Measurements from ENCODE around the gene FNIP1. TPM values are rescaled to one million over a fixed set of nuclear protein-coding genes. Genes with fewer than 3 reads are reported as not detected.

The FNIP1 gene
- total and polyA plus RNA-seq, 2 experiments from 2014 or later = 10.3 to 25.8 TPM

- in situ Hi-C loops (cut with MboI) = no loop called here
- 0 out of 2 replicates have a peak overlapping the region, but pooled peaks have one; percentile 99 for H3K27ac ChIP-seq
- no peak for TF ChIP-seq EZH2 (IDR thresholded peaks at IDR 0.05; ENCODE audit: insufficient read depth, poor library complexity, severe bottlenecking)
- no peak for TF ChIP-seq EZH2phosphoT487 (IDR thresholded peaks at IDR 0.05; ENCODE audit: insufficient read depth, low read depth)
- H3K9ac ChIP-seq = peak overlapping the region; percentile 100
- H3F3A ChIP-seq (ENCODE audit: insufficient read depth) = no peaks in the 10 kb centered on the region
- peak; percentile 23 for DNase-seq
- H4K20me1 ChIP-seq (ENCODE audit: insufficient read depth) = peaks cover 9% of the 10 kb centered on the region
- 48 to 56% methylated on average over 6 of the region's 6 CpGs for WGBS, 2 experiments (ENCODE audit: low coverage in 1 of 2, low lambda C conversion rate in 2 of 2, missing lambda C conversion rate in 2 of 2)
- H3K9me3 ChIP-seq (ENCODE audit: low read depth) = no peaks in the 10 kb centered on the region
- H3K4me2 ChIP-seq (ENCODE audit: unreplicated experiment) = peak overlapping the region; percentile 90
- H2AFZ ChIP-seq = no peak overlapping the region
- no peaks in the 10 kb centered on the region for H3K36me3 ChIP-seq (ENCODE audit: low read depth)
- H3K4me1 ChIP-seq (ENCODE audit: insufficient read depth) = peaks cover 18% of the 10 kb centered on the region
- peak overlapping the region; percentile 85 for H3K4me3 ChIP-seq
- no peaks in the 10 kb centered on the region for H3K27me3 ChIP-seq (replicated peaks; ENCODE audit: insufficient read depth)
- no peaks in the 10 kb centered on the region for H3K9me2 ChIP-seq (ENCODE audit: insufficient read depth)
- peaks cover 66% of the 10 kb centered on the region for H3K79me2 ChIP-seq (ENCODE audit: insufficient read depth)
These were observed 1.6 kb downstream of the FNIP1 start for GRCh38 chr5:131795228-131795627.

DNA sequence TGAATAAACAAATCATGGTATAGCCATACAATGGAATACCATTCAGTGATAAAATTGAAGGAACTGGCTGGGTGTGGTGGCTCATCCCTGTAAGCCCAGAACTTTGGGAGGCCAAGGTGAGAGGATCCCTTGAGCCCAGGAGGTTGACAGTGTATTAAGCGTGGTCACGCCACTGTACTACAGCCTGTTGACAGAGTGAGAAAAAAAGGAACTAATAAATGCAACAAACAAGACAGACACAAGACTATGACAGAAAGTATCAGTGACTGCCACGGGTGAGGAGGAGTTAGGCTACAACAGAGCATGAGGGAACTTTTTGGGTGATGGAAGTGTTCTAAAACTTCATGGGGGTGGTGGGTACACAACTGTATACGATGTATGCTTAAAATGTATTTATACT is 2.2 kb downstream of the FNIP1 start:
- Histone ChIP-seq H2AFZ (no peak overlapping the region), H3K36me3 (ENCODE audit: low read depth) (no peaks in the 10 kb centered on the region), H3K27me3 (replicated peaks; ENCODE audit: insufficient read depth) (no peaks in the 10 kb centered on the region), H3K9ac (peak overlapping the region; percentile 100; the same call in 1 of the 2 replicates), H3K4me2 (ENCODE audit: unreplicated experiment) (peak overlapping the region; percentile 90), H3K9me2 (ENCODE audit: insufficient read depth) (no peaks in the 10 kb centered on the region), H4K20me1 (ENCODE audit: insufficient read depth) (peaks cover 12% of the 10 kb centered on the region), H3K4me3 (peak overlapping the region; percentile 85), H3K79me2 (ENCODE audit: insufficient read depth) (peaks cover 72% of the 10 kb centered on the region), H3K27ac (no peak overlapping the region), H3F3A (ENCODE audit: insufficient read depth) (no peaks in the 10 kb centered on the region), H3K4me1 (ENCODE audit: insufficient read depth) (peaks cover 18% of the 10 kb centered on the region), H3K9me3 (ENCODE audit: low read depth) (no peaks in the 10 kb centered on the region)
- in situ Hi-C loops (cut with MboI) = no loop called here
- WGBS, 2 experiments (ENCODE audit: low coverage in 1 of 2, low lambda C conversion rate in 2 of 2, missing lambda C conversion rate in 2 of 2) = 74 to 76% methylated on average over 4 of the region's 4 CpGs
- no peak for TF ChIP-seq EZH2 (IDR thresholded peaks at IDR 0.05; ENCODE audit: insufficient read depth, poor library complexity, severe bottlenecking)
- no peak for TF ChIP-seq EZH2phosphoT487 (IDR thresholded peaks at IDR 0.05; ENCODE audit: insufficient read depth, low read depth)
- no peak for DNase-seq

GRCh38 chr5:131792896-131793295 is 3.9 kb downstream of the FNIP1 start:
- Histone ChIP-seq H3K4me3 (no peak overlapping the region), H3K9me3 (ENCODE audit: low read depth) (no peaks in the 10 kb centered on the region), H3K36me3 (ENCODE audit: low read depth) (no peaks in the 10 kb centered on the region), H3K79me2 (ENCODE audit: insufficient read depth) (peaks cover 89% of the 10 kb centered on the region), H3K27ac (no peak overlapping the region), H3K4me1 (ENCODE audit: insufficient read depth) (peaks cover 16% of the 10 kb centered on the region), H3K9me2 (ENCODE audit: insufficient read depth) (no peaks in the 10 kb centered on the region), H3F3A (ENCODE audit: insufficient read depth) (no peaks in the 10 kb centered on the region), H3K9ac (no peak overlapping the region), H3K4me2 (ENCODE audit: unreplicated experiment) (no peak overlapping the region), H4K20me1 (ENCODE audit: insufficient read depth) (peaks cover 15% of the 10 kb centered on the region), H3K27me3 (replicated peaks; ENCODE audit: insufficient read depth) (no peaks in the 10 kb centered on the region), H2AFZ (no peak overlapping the region)
- in situ Hi-C loops (cut with MboI) = no loop called here
- peak; percentile 33 for DNase-seq
- no peak for TF ChIP-seq EZH2phosphoT487 (IDR thresholded peaks at IDR 0.05; ENCODE audit: insufficient read depth, low read depth)
- 96 to 97% methylated on average over 2 of the region's 2 CpGs for WGBS, 2 experiments (ENCODE audit: low coverage in 1 of 2, low lambda C conversion rate in 2 of 2, missing lambda C conversion rate in 2 of 2)

DNA sequence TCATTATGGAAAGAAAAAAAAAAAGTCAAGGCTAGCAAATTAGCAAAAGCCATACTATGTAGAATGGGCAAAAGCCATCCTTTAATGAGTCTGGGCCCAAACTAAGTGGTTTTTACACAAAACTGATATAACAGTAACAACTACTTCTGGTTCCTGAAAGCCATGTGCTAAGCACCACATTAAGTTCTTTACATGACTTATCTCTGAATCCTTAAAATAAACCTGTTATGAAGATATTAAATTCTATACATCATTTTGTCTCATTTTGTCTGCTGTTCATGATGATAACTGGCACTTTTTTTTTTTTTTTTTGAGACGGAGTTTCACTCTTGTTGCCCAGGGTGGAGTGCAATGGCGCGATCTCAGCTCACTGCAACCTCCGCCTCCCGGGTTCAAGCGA is 5.0 kb downstream of the FNIP1 start:
- no peaks in the 10 kb centered on the region for H3K9me3 ChIP-seq (ENCODE audit: low read depth)
- H4K20me1 ChIP-seq (ENCODE audit: insufficient read depth) = peaks cover 21% of the 10 kb centered on the region
- no peak for DNase-seq
- no peak overlapping the region for H3K4me3 ChIP-seq
- no peaks in the 10 kb centered on the region for H3K9me2 ChIP-seq (ENCODE audit: insufficient read depth)
- H3K27ac ChIP-seq = no peak overlapping the region
- H3K27me3 ChIP-seq (replicated peaks; ENCODE audit: insufficient read depth) = no peaks in the 10 kb centered on the region
- no peak overlapping the region for H3K9ac ChIP-seq
- 90 to 93% methylated on average over 6 of the region's 6 CpGs for WGBS, 2 experiments (ENCODE audit: low coverage in 1 of 2, low lambda C conversion rate in 2 of 2, missing lambda C conversion rate in 2 of 2)
- no peak overlapping the region for H2AFZ ChIP-seq
- H3K79me2 ChIP-seq (ENCODE audit: insufficient read depth) = peaks cover 99% of the 10 kb centered on the region
- no peak for TF ChIP-seq EZH2phosphoT487 (IDR thresholded peaks at IDR 0.05; ENCODE audit: insufficient read depth, low read depth)
- no peak for TF ChIP-seq EZH2 (IDR thresholded peaks at IDR 0.05; ENCODE audit: insufficient read depth, poor library complexity, severe bottlenecking)
- H3F3A ChIP-seq (ENCODE audit: insufficient read depth) = no peaks in the 10 kb centered on the region
- no peaks in the 10 kb centered on the region for H3K36me3 ChIP-seq (ENCODE audit: low read depth)
- no peak overlapping the region for H3K4me2 ChIP-seq (ENCODE audit: unreplicated experiment)
- H3K4me1 ChIP-seq (ENCODE audit: insufficient read depth) = peaks cover 13% of the 10 kb centered on the region
- in situ Hi-C loops (cut with MboI) = no loop called here

GRCh38 chr5:131790550-131790949 is 6.3 kb downstream of the FNIP1 start:
- Histone ChIP-seq H3F3A (ENCODE audit: insufficient read depth) (no peaks in the 10 kb centered on the region), H2AFZ (no peak overlapping the region), H3K4me3 (no peak overlapping the region), H4K20me1 (ENCODE audit: insufficient read depth) (peaks cover 23% of the 10 kb centered on the region), H3K36me3 (ENCODE audit: low read depth) (no peaks in the 10 kb centered on the region), H3K9me3 (ENCODE audit: low read depth) (no peaks in the 10 kb centered on the region), H3K4me1 (ENCODE audit: insufficient read depth) (peaks cover 13% of the 10 kb centered on the region), H3K27me3 (replicated peaks; ENCODE audit: insufficient read depth) (no peaks in the 10 kb centered on the region), H3K4me2 (ENCODE audit: unreplicated experiment) (no peak overlapping the region), H3K9me2 (ENCODE audit: insufficient read depth) (no peaks in the 10 kb centered on the region), H3K27ac (no peak overlapping the region), H3K79me2 (ENCODE audit: insufficient read depth) (peaks cover 100% of the 10 kb centered on the region), H3K9ac (no peak overlapping the region)
- DNase-seq = no peak
- in situ Hi-C loops (cut with MboI) = no loop called here
- 92 to 96% methylated on average over 2 of the region's 2 CpGs for WGBS, 2 experiments (ENCODE audit: low coverage in 1 of 2, low lambda C conversion rate in 2 of 2, missing lambda C conversion rate in 2 of 2)
- TF ChIP-seq EZH2 (IDR thresholded peaks at IDR 0.05; ENCODE audit: insufficient read depth, poor library complexity, severe bottlenecking) (no peak), EZH2phosphoT487 (IDR thresholded peaks at IDR 0.05; ENCODE audit: insufficient read depth, low read depth) (no peak)

All from GM23248 (cell line).